ENCODE measurements around the gene CACNA2D2.

- TF ChIP-seq POLR2A (IDR thresholded peaks at IDR 0.05), result no peak
- no peak for TF ChIP-seq CTCF (IDR thresholded peaks at IDR 0.05)
These were observed 148.6 kb downstream of the CACNA2D2 start for GRCh38 chr3:50354850-50355249.
